Mesendoderm (in vitro differentiated cells): Measurements from ENCODE around the gene TACR2.

Experiments
- DNase-seq: peaks from one replicate; pipeline ENCODE4 v3.0.0; 2013
- H2AK5ac ChIP-seq: 2 replicates; pipeline ENCODE4 v1.6.1; 2013; ENCODE audit warnings: low read length, inconsistent platforms
- H2BK120ac ChIP-seq: 2 replicates; pipeline ENCODE4 v1.6.1; 2013; ENCODE audit warnings: low read depth, mild to moderate bottlenecking, low read length, moderate library complexity, mixed read lengths
- H2BK15ac ChIP-seq: replicated peaks from 2 replicates; pipeline ENCODE4 v1.6.1; 2013; ENCODE audit warnings: low read depth, mild to moderate bottlenecking, moderate library complexity
- H2BK5ac ChIP-seq: 2 replicates; pipeline ENCODE4 v1.6.1; 2013; ENCODE audit warnings: low read length, inconsistent platforms
- H3K18ac ChIP-seq: 2 replicates; pipeline ENCODE4 v1.6.1; 2013; ENCODE audit warnings: mild to moderate bottlenecking, low read length, mixed read lengths
- H3K23ac ChIP-seq: one replicate; pipeline ENCODE4 v1.6.1; 2013; ENCODE audit warnings: low read length
- H3K27ac ChIP-seq: 2 replicates; pipeline ENCODE4 v1.5.1; 2013; ENCODE audit warnings: low read depth, mild to moderate bottlenecking, inconsistent platforms, low read length, moderate library complexity
- H3K27me3 ChIP-seq: 2 replicates; pipeline ENCODE4 v1.6.1; 2013; ENCODE audit warnings: low read length, control low read depth, mild to moderate bottlenecking, inconsistent platforms; ENCODE audit not compliant: insufficient read depth, poor library complexity
- H3K36me3 ChIP-seq: 2 replicates; pipeline ENCODE4 v1.6.1; 2013; ENCODE audit warnings: low read length, inconsistent platforms; ENCODE audit not compliant: control insufficient read depth, insufficient read depth
- H3K4ac ChIP-seq: one replicate; pipeline ENCODE4 v1.6.1; 2013; ENCODE audit warnings: low read depth, mild to moderate bottlenecking, low read length, moderate library complexity
- H3K4me1 ChIP-seq: 2 replicates; pipeline ENCODE4 v1.6.1; 2013; ENCODE audit warnings: low read depth, low read length, inconsistent platforms; ENCODE audit not compliant: control insufficient read depth
- H3K4me2 ChIP-seq: 2 replicates; pipeline ENCODE4 v1.6.1; 2013; ENCODE audit warnings: low read length
- H3K4me3 ChIP-seq: 2 replicates; pipeline ENCODE4 v1.5.1; 2013; ENCODE audit warnings: mild to moderate bottlenecking, low read length
- H3K56ac ChIP-seq: one replicate; pipeline ENCODE4 v1.6.1; 2013; ENCODE audit warnings: low read length
- H3K79me1 ChIP-seq: 2 replicates; pipeline ENCODE4 v1.6.1; 2013; ENCODE audit warnings: low read length, inconsistent platforms
- H3K79me2 ChIP-seq: 2 replicates; pipeline ENCODE4 v1.6.1; 2013; ENCODE audit warnings: mild to moderate bottlenecking, low read length; ENCODE audit not compliant: control insufficient read depth, insufficient read depth
- H3K9ac ChIP-seq: 2 replicates; pipeline ENCODE4 v1.6.1; 2013; ENCODE audit warnings: low read length, inconsistent platforms
- H4K5ac ChIP-seq: one replicate; pipeline ENCODE4 v1.6.1; 2013; ENCODE audit warnings: low read length
- H4K8ac ChIP-seq: one replicate; pipeline ENCODE4 v1.6.1; 2013; ENCODE audit warnings: low read depth, mild to moderate bottlenecking, control low read depth, low read length, moderate library complexity
- WGBS: extraction: QIAGEN DNeasy Blood & Tissue Kit; methylation state at CpG from one replicate; pipeline ENCODE4 v1.1.7; 2013; ENCODE audit warnings: low lambda C conversion rate, missing lambda C conversion rate; ENCODE audit not compliant: insufficient coverage; ENCODE audit errors: extremely low coverage; 5-methylcytosine and 5-hydroxymethylcytosine counted together

Gene TACR2

GRCh38 chr10:69428165-69428564 is 11.4 kb upstream of the TACR2 start:
- no peaks in the 10 kb centered on the region for H3K4me1 ChIP-seq
- H4K8ac ChIP-seq: no peak overlapping the region
- H3K79me2 ChIP-seq: no peaks in the 10 kb centered on the region
- H3K9ac ChIP-seq: no peak overlapping the region
- WGBS: no CpG with 5 or more reads among the region's 8 CpGs
- H3K18ac ChIP-seq: no peak overlapping the region
- H3K79me1 ChIP-seq: no peaks in the 10 kb centered on the region
- no peak overlapping the region for H3K4ac ChIP-seq
- no peak overlapping the region for H4K5ac ChIP-seq
- no peak overlapping the region for H2BK5ac ChIP-seq
- H3K56ac ChIP-seq: no peak overlapping the region
- no peaks in the 10 kb centered on the region for H3K36me3 ChIP-seq
- H3K27me3 ChIP-seq: no peaks in the 10 kb centered on the region
- no peak overlapping the region for H2BK120ac ChIP-seq
- no peak overlapping the region for H3K23ac ChIP-seq
- no peak overlapping the region for H3K4me3 ChIP-seq
- no peak overlapping the region for H3K27ac ChIP-seq
- DNase-seq: no peak
- no peak overlapping the region for H2AK5ac ChIP-seq
- H3K4me2 ChIP-seq: no peak overlapping the region
- H2BK15ac ChIP-seq: no peak overlapping the region

GRCh38 chr10:69426376-69426727 is 9.6 kb upstream of the TACR2 start:
- H3K36me3 ChIP-seq: no peaks in the 10 kb centered on the region
- H3K27me3 ChIP-seq: no peaks in the 10 kb centered on the region
- no peak overlapping the region for H2AK5ac ChIP-seq
- H2BK120ac ChIP-seq: no peak overlapping the region
- H3K4me2 ChIP-seq: no peak overlapping the region
- H3K9ac ChIP-seq: no peak overlapping the region
- H3K4me1 ChIP-seq: no peaks in the 10 kb centered on the region
- H4K8ac ChIP-seq: no peak overlapping the region
- no peak overlapping the region for H4K5ac ChIP-seq
- DNase-seq: no peak
- H3K23ac ChIP-seq: no peak overlapping the region
- H3K56ac ChIP-seq: no peak overlapping the region
- no peak overlapping the region for H3K18ac ChIP-seq
- H3K79me1 ChIP-seq: no peaks in the 10 kb centered on the region
- no peak overlapping the region for H2BK15ac ChIP-seq
- no peaks in the 10 kb centered on the region for H3K79me2 ChIP-seq
- WGBS: no CpG with 5 or more reads among the region's 4 CpGs
- no peak overlapping the region for H2BK5ac ChIP-seq
- H3K4me3 ChIP-seq: no peak overlapping the region
- H3K27ac ChIP-seq: no peak overlapping the region
- H3K4ac ChIP-seq: no peak overlapping the region

GRCh38 chr10:69425511-69426298 is 9.0 kb upstream of the TACR2 start:
- Histone ChIP-seq H3K4me2 (no peak overlapping the region), H3K23ac (no peak overlapping the region), H4K5ac (no peak overlapping the region), H3K27me3 (no peaks in the 10 kb centered on the region), H2BK5ac (no peak overlapping the region), H2BK120ac (no peak overlapping the region), H4K8ac (no peak overlapping the region), H3K79me1 (no peaks in the 10 kb centered on the region), H3K79me2 (no peaks in the 10 kb centered on the region), H2BK15ac (no peak overlapping the region), H3K4me1 (no peaks in the 10 kb centered on the region), H3K9ac (no peak overlapping the region), H2AK5ac (no peak overlapping the region), H3K56ac (no peak overlapping the region), H3K27ac (no peak overlapping the region), H3K18ac (no peak overlapping the region), H3K36me3 (no peaks in the 10 kb centered on the region), H3K4ac (no peak overlapping the region), H3K4me3 (no peak overlapping the region)
- no peak for DNase-seq
- no CpG with 5 or more reads among the region's 5 CpGs for WGBS

- Histone ChIP-seq H3K9ac (no peak overlapping the region), H3K4ac (no peak overlapping the region), H3K36me3 (no peaks in the 10 kb centered on the region), H3K79me2 (no peaks in the 10 kb centered on the region), H3K56ac (no peak overlapping the region), H2BK120ac (no peak overlapping the region), H3K4me2 (no peak overlapping the region), H3K23ac (no peak overlapping the region), H3K4me1 (no peaks in the 10 kb centered on the region), H4K5ac (no peak overlapping the region), H2BK5ac (no peak overlapping the region), H2AK5ac (no peak overlapping the region), H3K4me3 (no peak overlapping the region), H3K18ac (no peak overlapping the region), H3K27ac (no peak overlapping the region), H4K8ac (no peak overlapping the region), H3K79me1 (no peaks in the 10 kb centered on the region), H2BK15ac (no peak overlapping the region), H3K27me3 (no peaks in the 10 kb centered on the region)
- WGBS: no CpG with 5 or more reads among the region's 2 CpGs
- DNase-seq: no peak
Observed at GRCh38 chr10:69425041-69425440, 8.3 kb upstream of the TACR2 start.

GRCh38 chr10:69422676-69423075 is 6.0 kb upstream of the TACR2 start:
- Histone ChIP-seq H2AK5ac (no peak overlapping the region), H3K4me2 (no peak overlapping the region), H3K9ac (no peak overlapping the region), H3K4me3 (no peak overlapping the region), H2BK120ac (no peak overlapping the region), H3K18ac (no peak overlapping the region), H3K36me3 (no peaks in the 10 kb centered on the region), H3K79me2 (no peaks in the 10 kb centered on the region), H3K56ac (no peak overlapping the region), H2BK5ac (no peak overlapping the region), H3K27me3 (no peaks in the 10 kb centered on the region), H3K23ac (no peak overlapping the region), H4K8ac (no peak overlapping the region), H3K4ac (no peak overlapping the region), H2BK15ac (no peak overlapping the region), H4K5ac (no peak overlapping the region), H3K27ac (no peak overlapping the region), H3K79me1 (no peaks in the 10 kb centered on the region), H3K4me1 (no peaks in the 10 kb centered on the region)
- WGBS: no CpG with 5 or more reads among the region's 4 CpGs
- no peak for DNase-seq
